Posterior cingulate gyrus (tissue), 11 donors: ENCODE data around the gene AJAP1.
"Not testable (repeated sequence)": the region's sequence is repeated elsewhere in the genome, so short reads cannot be mapped to it uniquely, and the experiment has no call there.

ENCODE experiments used
- DNase-seq, 10 donors: peaks; one replicate each; pipeline versions ENCODE4 v3.0.0 to v3.0.0-alpha.2; 2020 to 2021; ENCODE audit warnings: mixed read lengths in 3 of 10
- intact Hi-C: fragments of 100-400 bp; cut with DNase I; formaldehyde crosslinking; loops from one replicate; pipeline ENCODE4 v1.15.1; 2023

Gene AJAP1

GRCh38 chr1:4653796-4654725 lies at the start of gene AJAP1:
TSS of gene AJAP1 (plus strand) at chr1:4654609. CDS start at chr1:4655426, 817 bp downstream.
- intact Hi-C loops, result loop anchor here (5.0 to 10.0 kb wide), 2 partner anchors 749 to 1323 kb away; partner anchors contain the start of gene C1orf174
- peak in 8 of 10 donors; percentile 61 to 95 (median 76) for DNase-seq

GRCh38 chr1:4605158-4605557 lies 49.3 kb upstream of the AJAP1 start:
- intact Hi-C loops, result no loop called here
- DNase-seq, result peak in 1 of 10 donors; percentile 21

- intact Hi-C loops, result no loop called here
Measured at GRCh38 chr1:4611563-4612341, 42.7 kb upstream of the AJAP1 start.

GRCh38 chr1:4612991-4613390 lies 41.4 kb upstream of the AJAP1 start:
- DNase-seq, result peak in 1 of 10 donors; percentile 60
- intact Hi-C loops, result no loop called here

More at GRCh38 chr1:4611563-4612341, 42.7 kb upstream of the AJAP1 start:
- peak in 2 of 10 donors; percentile 76 to 80 for DNase-seq

- peak in 2 of 10 donors; percentile 54 to 76 for DNase-seq
- intact Hi-C loops, result no loop called here
Measured at GRCh38 chr1:4613606-4614370, 40.6 kb upstream of the AJAP1 start.

- peak in 2 of 10 donors; percentile 26 to 61 for DNase-seq
Measured at GRCh38 chr1:4614371-4615137, 39.9 kb upstream of the AJAP1 start.

GRCh38 chr1:4615138-4615470 lies 39.3 kb upstream of the AJAP1 start:
- intact Hi-C loops, result no loop called here
- DNase-seq, result peak in 2 of 10 donors; percentile 33 to 40

More at GRCh38 chr1:4614371-4615137, 39.9 kb upstream of the AJAP1 start:
- intact Hi-C loops, result no loop called here

GRCh38 chr1:4615501-4615900 lies 38.9 kb upstream of the AJAP1 start:
- peak in 2 of 10 donors; percentile 35 to 52 for DNase-seq
- intact Hi-C loops, result no loop called here

GRCh38 chr1:4616831-4617465 lies 37.5 kb upstream of the AJAP1 start:
- intact Hi-C loops, result no loop called here
- peak in 2 of 10 donors; percentile 68 to 71 for DNase-seq

- DNase-seq, result peak in 2 of 10 donors; percentile 59 to 61
- intact Hi-C loops, result no loop called here
Measured at GRCh38 chr1:4617506-4617905, 36.9 kb upstream of the AJAP1 start.

GRCh38 chr1:4618827-4619226 lies 35.6 kb upstream of the AJAP1 start:
- intact Hi-C loops, result not testable (repeated sequence)
- peak in 2 of 10 donors; percentile 43 to 57 for DNase-seq

- no peak for DNase-seq
- intact Hi-C loops, result no loop called here
Measured at GRCh38 chr1:4621646-4622045, 32.8 kb upstream of the AJAP1 start.

GRCh38 chr1:4622821-4623220 lies 31.6 kb upstream of the AJAP1 start:
- intact Hi-C loops, result no loop called here
- peak in 1 of 10 donors; percentile 69 for DNase-seq

- DNase-seq, result peak in 1 of 10 donors; percentile 77
- intact Hi-C loops, result no loop called here
Measured at GRCh38 chr1:4624141-4624715, 30.2 kb upstream of the AJAP1 start.

GRCh38 chr1:4624801-4625200 lies 29.6 kb upstream of the AJAP1 start:
- DNase-seq, result peak in 1 of 10 donors; percentile 50
- intact Hi-C loops, result no loop called here

GRCh38 chr1:4626061-4626460 lies 28.3 kb upstream of the AJAP1 start:
- peak in 1 of 10 donors; percentile 69 for DNase-seq
- intact Hi-C loops, result no loop called here

- peak in 1 of 10 donors; percentile 49 for DNase-seq
- intact Hi-C loops, result no loop called here
Measured at GRCh38 chr1:4626560-4627319, 27.7 kb upstream of the AJAP1 start.

GRCh38 chr1:4627353-4627752 lies 27.1 kb upstream of the AJAP1 start:
- intact Hi-C loops, result no loop called here
- DNase-seq, result peak in 1 of 10 donors; percentile 77
